ENCODE data around the gene CACNA2D3.
"Not testable (repeated sequence)": the region's sequence is repeated elsewhere in the genome, so short reads cannot be mapped to it uniquely, and the experiment has no call there.

Gene CACNA2D3

DNA sequence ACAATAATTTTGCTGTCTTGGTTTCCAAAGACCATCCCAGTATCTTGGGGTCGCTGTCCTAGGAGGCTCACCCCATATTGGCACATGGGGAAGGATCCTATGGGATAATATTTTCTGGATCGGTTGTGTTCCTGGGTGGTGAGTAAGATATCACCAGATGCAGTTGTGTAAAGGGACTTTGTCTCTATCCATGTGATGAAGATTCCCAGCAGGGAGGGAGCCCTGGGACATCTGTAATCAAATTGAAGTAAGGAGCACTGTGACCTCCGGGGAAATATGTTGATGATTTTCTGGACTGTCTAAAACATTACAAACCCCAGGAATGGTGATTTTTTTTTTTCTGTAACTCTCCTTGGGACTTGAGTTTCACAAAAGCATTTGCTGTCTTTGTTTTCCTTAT is 841.7 kb downstream of the CACNA2D3 start:
- Histone ChIP-seq H3K9ac (ENCODE audit: low read depth in 1 of 2, low read length in 2 of 2) (no peak overlapping the region), H3K9me3 (ENCODE audit: control insufficient read depth in 2 of 2, low read length in 2 of 2) (no peaks in the 10 kb centered on the region), H3K4me1 (ENCODE audit: control insufficient read depth in 2 of 2, insufficient read depth in 2 of 2, low read length in 2 of 2) (peaks cover 4 to 10% of the 10 kb centered on the region in 2 donors), H3K27me3 (ENCODE audit: control insufficient read depth in 2 of 2, insufficient read depth in 2 of 2, low read length in 2 of 2) (no peaks in the 10 kb centered on the region), H3K27ac (ENCODE audit: low read depth in 2 of 2, low read length in 2 of 2) (no peak overlapping the region), H3K4me3 (ENCODE audit: low read length in 2 of 2) (no peak overlapping the region), H3K36me3 (ENCODE audit: control insufficient read depth in 2 of 2, insufficient read depth in 2 of 2, low read length in 2 of 2) (no peaks in the 10 kb centered on the region)

- no peak overlapping the region for H3K4me3 ChIP-seq (ENCODE audit: low read length in 2 of 2)
- peaks cover 4 to 10% of the 10 kb centered on the region in 2 donors for H3K4me1 ChIP-seq (ENCODE audit: control insufficient read depth in 2 of 2, insufficient read depth in 2 of 2, low read length in 2 of 2)
- H3K27me3 ChIP-seq (ENCODE audit: control insufficient read depth in 2 of 2, insufficient read depth in 2 of 2, low read length in 2 of 2): no peaks in the 10 kb centered on the region
- no peak overlapping the region for H3K27ac ChIP-seq (ENCODE audit: low read depth in 2 of 2, low read length in 2 of 2)
- no peak overlapping the region for H3K9ac ChIP-seq (ENCODE audit: low read depth in 1 of 2, low read length in 2 of 2)
- H3K36me3 ChIP-seq (ENCODE audit: control insufficient read depth in 2 of 2, insufficient read depth in 2 of 2, low read length in 2 of 2): no peaks in the 10 kb centered on the region
- H3K9me3 ChIP-seq (ENCODE audit: control insufficient read depth in 2 of 2, low read length in 2 of 2): no peaks in the 10 kb centered on the region
Measured at GRCh38 chr3:54965746-54966145, 843.4 kb downstream of the CACNA2D3 start.

DNA sequence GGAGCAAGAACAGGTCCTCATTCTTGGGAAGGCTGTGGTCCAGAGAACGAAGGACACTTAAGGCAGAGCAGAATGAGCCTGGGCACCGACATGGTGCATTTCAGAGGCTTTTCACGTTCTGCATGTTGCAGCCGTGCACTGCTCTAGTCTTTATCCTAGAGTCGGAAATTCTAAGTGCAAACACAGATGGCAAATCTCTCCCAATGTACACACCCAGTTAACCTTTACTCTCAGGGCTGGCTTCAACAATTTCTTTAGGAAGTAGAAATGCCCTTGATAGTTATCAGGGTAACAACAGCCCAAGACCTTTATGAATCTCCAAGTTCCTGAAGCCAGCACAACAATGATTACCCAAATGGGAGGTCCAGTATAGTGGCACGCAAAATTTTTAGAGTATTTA is 844.6 kb downstream of the CACNA2D3 start:
- no peak overlapping the region for H3K4me3 ChIP-seq (ENCODE audit: low read length in 2 of 2)
- no peaks in the 10 kb centered on the region for H3K9me3 ChIP-seq (ENCODE audit: control insufficient read depth in 2 of 2, low read length in 2 of 2)
- peaks cover 4 to 10% of the 10 kb centered on the region in 2 donors for H3K4me1 ChIP-seq (ENCODE audit: control insufficient read depth in 2 of 2, insufficient read depth in 2 of 2, low read length in 2 of 2)
- H3K9ac ChIP-seq (ENCODE audit: low read depth in 1 of 2, low read length in 2 of 2): no peak overlapping the region
- H3K27ac ChIP-seq (ENCODE audit: low read depth in 2 of 2, low read length in 2 of 2): no peak overlapping the region
- H3K36me3 ChIP-seq (ENCODE audit: control insufficient read depth in 2 of 2, insufficient read depth in 2 of 2, low read length in 2 of 2): no peaks in the 10 kb centered on the region
- no peaks in the 10 kb centered on the region for H3K27me3 ChIP-seq (ENCODE audit: control insufficient read depth in 2 of 2, insufficient read depth in 2 of 2, low read length in 2 of 2)

GRCh38 chr3:54967731-54968161 is 845.4 kb downstream of the CACNA2D3 start:
- Histone ChIP-seq H3K27me3 (ENCODE audit: control insufficient read depth in 2 of 2, insufficient read depth in 2 of 2, low read length in 2 of 2) (no peaks in the 10 kb centered on the region), H3K27ac (ENCODE audit: low read depth in 2 of 2, low read length in 2 of 2) (no peak overlapping the region), H3K4me3 (ENCODE audit: low read length in 2 of 2) (no peak overlapping the region), H3K9me3 (ENCODE audit: control insufficient read depth in 2 of 2, low read length in 2 of 2) (no peaks in the 10 kb centered on the region), H3K36me3 (ENCODE audit: control insufficient read depth in 2 of 2, insufficient read depth in 2 of 2, low read length in 2 of 2) (no peaks in the 10 kb centered on the region), H3K4me1 (ENCODE audit: control insufficient read depth in 2 of 2, insufficient read depth in 2 of 2, low read length in 2 of 2) (peaks cover 4 to 10% of the 10 kb centered on the region in 2 donors), H3K9ac (ENCODE audit: low read depth in 1 of 2, low read length in 2 of 2) (no peak overlapping the region)

- peaks cover 4 to 10% of the 10 kb centered on the region in 2 donors for H3K4me1 ChIP-seq (ENCODE audit: control insufficient read depth in 2 of 2, insufficient read depth in 2 of 2, low read length in 2 of 2)
- H3K9me3 ChIP-seq (ENCODE audit: control insufficient read depth in 2 of 2, low read length in 2 of 2): no peaks in the 10 kb centered on the region
- H3K27ac ChIP-seq (ENCODE audit: low read depth in 2 of 2, low read length in 2 of 2): no peak overlapping the region
- no peaks in the 10 kb centered on the region for H3K36me3 ChIP-seq (ENCODE audit: control insufficient read depth in 2 of 2, insufficient read depth in 2 of 2, low read length in 2 of 2)
- H3K9ac ChIP-seq (ENCODE audit: low read depth in 1 of 2, low read length in 2 of 2): no peak overlapping the region
- H3K27me3 ChIP-seq (ENCODE audit: control insufficient read depth in 2 of 2, insufficient read depth in 2 of 2, low read length in 2 of 2): no peaks in the 10 kb centered on the region
- H3K4me3 ChIP-seq (ENCODE audit: low read length in 2 of 2): no peak overlapping the region
Measured at GRCh38 chr3:54968546-54969172, 846.3 kb downstream of the CACNA2D3 start.

- H3K27ac ChIP-seq (ENCODE audit: low read depth in 2 of 2, low read length in 2 of 2): no peak overlapping the region
- H3K27me3 ChIP-seq (ENCODE audit: control insufficient read depth in 2 of 2, insufficient read depth in 2 of 2, low read length in 2 of 2): no peaks in the 10 kb centered on the region
Measured at GRCh38 chr3:54969652-54970051, 847.3 kb downstream of the CACNA2D3 start.

DNA sequence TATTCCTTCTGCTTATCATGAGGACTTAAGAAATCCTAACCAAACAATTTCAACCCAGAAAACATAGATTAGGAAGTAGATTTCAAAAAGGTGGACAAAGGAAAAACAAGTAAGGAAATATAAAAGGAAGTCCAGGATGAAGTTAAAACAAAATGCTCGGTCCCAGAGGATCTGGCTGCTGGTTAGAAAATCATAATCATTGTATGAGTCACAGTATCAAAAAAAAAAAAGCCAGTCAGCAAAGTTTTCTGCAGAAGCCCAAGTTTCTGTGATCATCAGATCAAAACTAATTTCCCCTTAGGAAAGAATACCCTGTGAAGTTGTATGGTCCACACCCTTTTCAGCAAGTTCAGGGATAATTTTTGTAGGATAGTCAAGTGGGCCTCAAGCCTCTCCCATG is 848.5 kb downstream of the CACNA2D3 start:
- H3K4me3 ChIP-seq (ENCODE audit: low read length in 2 of 2): no peak overlapping the region
- H3K9ac ChIP-seq (ENCODE audit: low read depth in 1 of 2, low read length in 2 of 2): no peak overlapping the region
- no peaks in the 10 kb centered on the region for H3K9me3 ChIP-seq (ENCODE audit: control insufficient read depth in 2 of 2, low read length in 2 of 2)
- H3K27ac ChIP-seq (ENCODE audit: low read depth in 2 of 2, low read length in 2 of 2): no peak overlapping the region
- H3K4me1 ChIP-seq (ENCODE audit: control insufficient read depth in 2 of 2, insufficient read depth in 2 of 2, low read length in 2 of 2): peaks cover 4 to 8% of the 10 kb centered on the region in 2 donors
- H3K27me3 ChIP-seq (ENCODE audit: control insufficient read depth in 2 of 2, insufficient read depth in 2 of 2, low read length in 2 of 2): no peaks in the 10 kb centered on the region
- no peaks in the 10 kb centered on the region for H3K36me3 ChIP-seq (ENCODE audit: control insufficient read depth in 2 of 2, insufficient read depth in 2 of 2, low read length in 2 of 2)

More at GRCh38 chr3:54969652-54970051, 847.3 kb downstream of the CACNA2D3 start:
- Histone ChIP-seq H3K4me1 (ENCODE audit: control insufficient read depth in 2 of 2, insufficient read depth in 2 of 2, low read length in 2 of 2) (peaks cover 4 to 10% of the 10 kb centered on the region in 2 donors), H3K4me3 (ENCODE audit: low read length in 2 of 2) (no peak overlapping the region), H3K36me3 (ENCODE audit: control insufficient read depth in 2 of 2, insufficient read depth in 2 of 2, low read length in 2 of 2) (no peaks in the 10 kb centered on the region), H3K9me3 (ENCODE audit: control insufficient read depth in 2 of 2, low read length in 2 of 2) (no peaks in the 10 kb centered on the region), H3K9ac (ENCODE audit: low read depth in 1 of 2, low read length in 2 of 2) (no peak overlapping the region)

GRCh38 chr3:54977439-54977838 is 855.1 kb downstream of the CACNA2D3 start:
- Histone ChIP-seq H3K4me1 (ENCODE audit: control insufficient read depth in 2 of 2, insufficient read depth in 2 of 2, low read length in 2 of 2) (no peaks in the 10 kb centered on the region), H3K9me3 (ENCODE audit: control insufficient read depth in 2 of 2, low read length in 2 of 2) (no peaks in the 10 kb centered on the region), H3K4me3 (ENCODE audit: low read length in 2 of 2) (no peak overlapping the region), H3K9ac (ENCODE audit: low read depth in 1 of 2, low read length in 2 of 2) (no peak overlapping the region), H3K36me3 (ENCODE audit: control insufficient read depth in 2 of 2, insufficient read depth in 2 of 2, low read length in 2 of 2) (no peaks in the 10 kb centered on the region), H3K27me3 (ENCODE audit: control insufficient read depth in 2 of 2, insufficient read depth in 2 of 2, low read length in 2 of 2) (no peaks in the 10 kb centered on the region), H3K27ac (ENCODE audit: low read depth in 2 of 2, low read length in 2 of 2) (no peak overlapping the region)

DNA sequence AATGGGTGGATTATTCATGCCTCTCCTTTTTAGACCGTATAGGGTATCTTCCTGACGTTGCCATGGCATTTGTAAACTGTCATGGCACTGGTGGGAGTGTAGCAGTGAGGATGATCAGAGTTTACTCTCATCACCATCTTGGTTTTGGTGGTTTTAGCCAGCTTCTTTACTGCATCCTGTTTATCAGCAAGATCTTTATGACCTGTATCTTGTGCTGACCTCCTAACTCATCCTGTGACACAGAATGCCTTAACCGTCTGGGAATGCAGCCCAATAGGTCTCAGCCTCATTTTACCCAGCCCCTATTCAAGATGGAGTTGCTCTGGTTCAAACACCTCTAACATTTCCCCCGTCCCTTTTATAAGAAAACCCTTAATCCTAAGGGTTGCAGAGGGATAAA is 855.6 kb downstream of the CACNA2D3 start:
- H3K4me3 ChIP-seq (ENCODE audit: low read length in 2 of 2); H3K4me1 ChIP-seq (ENCODE audit: control insufficient read depth in 2 of 2, insufficient read depth in 2 of 2, low read length in 2 of 2); H3K36me3 ChIP-seq (ENCODE audit: control insufficient read depth in 2 of 2, insufficient read depth in 2 of 2, low read length in 2 of 2); H3K27ac ChIP-seq (ENCODE audit: low read depth in 2 of 2, low read length in 2 of 2); H3K9ac ChIP-seq (ENCODE audit: low read depth in 1 of 2, low read length in 2 of 2); H3K9me3 ChIP-seq (ENCODE audit: control insufficient read depth in 2 of 2, low read length in 2 of 2); H3K27me3 ChIP-seq (ENCODE audit: control insufficient read depth in 2 of 2, insufficient read depth in 2 of 2, low read length in 2 of 2): not testable (repeated sequence)

GRCh38 chr3:54982807-54983206 is 860.5 kb downstream of the CACNA2D3 start:
- Histone ChIP-seq H3K27me3 (ENCODE audit: control insufficient read depth in 2 of 2, insufficient read depth in 2 of 2, low read length in 2 of 2) (no peaks in the 10 kb centered on the region), H3K4me1 (ENCODE audit: control insufficient read depth in 2 of 2, insufficient read depth in 2 of 2, low read length in 2 of 2) (no peaks in the 10 kb centered on the region), H3K27ac (ENCODE audit: low read depth in 2 of 2, low read length in 2 of 2) (no peak overlapping the region), H3K36me3 (ENCODE audit: control insufficient read depth in 2 of 2, insufficient read depth in 2 of 2, low read length in 2 of 2) (no peaks in the 10 kb centered on the region), H3K9ac (ENCODE audit: low read depth in 1 of 2, low read length in 2 of 2) (no peak overlapping the region), H3K9me3 (ENCODE audit: control insufficient read depth in 2 of 2, low read length in 2 of 2) (no peaks in the 10 kb centered on the region), H3K4me3 (ENCODE audit: low read length in 2 of 2) (no peak overlapping the region)

All from mucosa of rectum (tissue), 2 donors.